ENCODE data around the gene DUSP8. TPM values are rescaled to one million over a fixed set of nuclear protein-coding genes. Genes with fewer than 3 reads are reported as not detected.

Gene DUSP8
- total and polyA plus RNA-seq, 4 donors, result 2.0 to 17.0 (median 6.3) TPM

GRCh38 chr11:1560002-1560648, 11.9 kb downstream of the DUSP8 start:
- Histone ChIP-seq H3K4me3 (no peak overlapping the region), H3K4me1 (ENCODE audit: control insufficient read depth in 5 of 5, insufficient read depth in 5 of 5, low read length in 5 of 5) (peaks cover 0 to 28% (median 16%) of the 10 kb centered on the region in 5 donors), H3K9me3 (ENCODE audit: control insufficient read depth in 4 of 4, insufficient read depth in 3 of 4, low read length in 3 of 4) (no peaks in the 10 kb centered on the region), H3K36me3 (ENCODE audit: control insufficient read depth in 4 of 4, insufficient read depth in 4 of 4, low read length in 4 of 4) (peaks cover 0 to 36% (median 2%) of the 10 kb centered on the region in 4 donors), H3K9ac (ENCODE audit: insufficient read depth in 1 of 2, low read length in 2 of 2) (no peak overlapping the region), H3K27ac (ENCODE audit: low read depth in 1 of 2, low read length in 1 of 2) (peak overlapping the region; percentile 54 to 72), H3K27me3 (ENCODE audit: control insufficient read depth in 3 of 3, insufficient read depth in 3 of 3, low read length in 2 of 3) (peaks cover 0 to 6% (median 4%) of the 10 kb centered on the region in 3 donors)
- 89 to 90% methylated on average over 15 of the region's 15 CpGs for WGBS, 2 donors
- ATAC-seq (ENCODE audit: insufficient read depth, low FRiP score), result no peak
- DNase-seq, result no peak
- TF ChIP-seq, protein P1, sequence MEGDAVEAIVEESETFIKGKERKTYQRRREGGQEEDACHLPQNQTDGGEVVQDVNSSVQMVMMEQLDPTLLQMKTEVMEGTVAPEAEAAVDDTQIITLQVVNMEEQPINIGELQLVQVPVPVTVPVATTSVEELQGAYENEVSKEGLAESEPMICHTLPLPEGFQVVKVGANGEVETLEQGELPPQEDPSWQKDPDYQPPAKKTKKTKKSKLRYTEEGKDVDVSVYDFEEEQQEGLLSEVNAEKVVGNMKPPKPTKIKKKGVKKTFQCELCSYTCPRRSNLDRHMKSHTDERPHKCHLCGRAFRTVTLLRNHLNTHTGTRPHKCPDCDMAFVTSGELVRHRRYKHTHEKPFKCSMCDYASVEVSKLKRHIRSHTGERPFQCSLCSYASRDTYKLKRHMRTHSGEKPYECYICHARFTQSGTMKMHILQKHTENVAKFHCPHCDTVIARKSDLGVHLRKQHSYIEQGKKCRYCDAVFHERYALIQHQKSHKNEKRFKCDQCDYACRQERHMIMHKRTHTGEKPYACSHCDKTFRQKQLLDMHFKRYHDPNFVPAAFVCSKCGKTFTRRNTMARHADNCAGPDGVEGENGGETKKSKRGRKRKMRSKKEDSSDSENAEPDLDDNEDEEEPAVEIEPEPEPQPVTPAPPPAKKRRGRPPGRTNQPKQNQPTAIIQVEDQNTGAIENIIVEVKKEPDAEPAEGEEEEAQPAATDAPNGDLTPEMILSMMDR (IDR thresholded peaks at IDR 0.05; ENCODE audit: control extremely low read depth, extremely low read depth), result no peak

- H3K9ac ChIP-seq (ENCODE audit: insufficient read depth in 1 of 2, low read length in 2 of 2), result no peak overlapping the region
- peak; percentile 81 for ATAC-seq (ENCODE audit: insufficient read depth, low FRiP score)
- peaks cover 0 to 33% (median 2%) of the 10 kb centered on the region in 4 donors for H3K36me3 ChIP-seq (ENCODE audit: control insufficient read depth in 4 of 4, insufficient read depth in 4 of 4, low read length in 4 of 4)
- no peak overlapping the region for H3K4me3 ChIP-seq
- peak overlapping the region; percentile 72 to 79 for H3K27ac ChIP-seq (ENCODE audit: low read depth in 1 of 2, low read length in 1 of 2)
- WGBS, 2 donors, result 37 to 53% methylated on average over 28 to 29 of the region's 29 CpGs
- H3K27me3 ChIP-seq (ENCODE audit: control insufficient read depth in 3 of 3, insufficient read depth in 3 of 3, low read length in 2 of 3), result peaks cover 0 to 6% (median 4%) of the 10 kb centered on the region in 3 donors
- H3K9me3 ChIP-seq (ENCODE audit: control insufficient read depth in 4 of 4, insufficient read depth in 3 of 4, low read length in 3 of 4), result no peaks in the 10 kb centered on the region
- TF ChIP-seq, protein P1 (IDR thresholded peaks at IDR 0.05; ENCODE audit: control extremely low read depth, extremely low read depth), result no peak
- peak; percentile 43 to 68 (median 58) for DNase-seq
- peaks cover 0 to 24% (median 16%) of the 10 kb centered on the region in 5 donors for H3K4me1 ChIP-seq (ENCODE audit: control insufficient read depth in 5 of 5, insufficient read depth in 5 of 5, low read length in 5 of 5)
These were observed 12.7 kb downstream of the DUSP8 start for GRCh38 chr11:1559111-1559951.

- no peak for ATAC-seq (ENCODE audit: insufficient read depth, low FRiP score)
- H3K27ac ChIP-seq (ENCODE audit: low read depth in 1 of 2, low read length in 1 of 2), result peak overlapping the region; percentile 72 to 79
- H3K9me3 ChIP-seq (ENCODE audit: control insufficient read depth in 4 of 4, insufficient read depth in 3 of 4, low read length in 3 of 4), result no peaks in the 10 kb centered on the region
- H3K9ac ChIP-seq (ENCODE audit: insufficient read depth in 1 of 2, low read length in 2 of 2), result no peak overlapping the region
- H3K36me3 ChIP-seq (ENCODE audit: control insufficient read depth in 4 of 4, insufficient read depth in 4 of 4, low read length in 4 of 4), result peaks cover 0 to 33% (median 2%) of the 10 kb centered on the region in 4 donors
- no peak for DNase-seq
- WGBS, 2 donors, result 57 to 78% methylated on average over 12 of the region's 12 CpGs
- peaks cover 0 to 6% (median 5%) of the 10 kb centered on the region in 3 donors for H3K27me3 ChIP-seq (ENCODE audit: control insufficient read depth in 3 of 3, insufficient read depth in 3 of 3, low read length in 2 of 3)
- TF ChIP-seq, protein P1 (IDR thresholded peaks at IDR 0.05; ENCODE audit: control extremely low read depth, extremely low read depth), result no peak
- peaks cover 0 to 24% (median 16%) of the 10 kb centered on the region in 5 donors for H3K4me1 ChIP-seq (ENCODE audit: control insufficient read depth in 5 of 5, insufficient read depth in 5 of 5, low read length in 5 of 5)
- H3K4me3 ChIP-seq, result no peak overlapping the region
These were observed 13.3 kb downstream of the DUSP8 start for GRCh38 chr11:1558775-1559110.
